Parathyroid adenoma (tissue), 2 donors: ENCODE data around the gene CPN1.
A peak's percentile ranks its signal among the peaks of the same experiment; 100 is the strongest.

ENCODE experiments used
- H2AFZ ChIP-seq: fragments of 300-600 bp; sonication (generic); one replicate; pipeline ENCODE4 v1.7.0; 2017; ENCODE audit warnings: antibody characterized with exemption, mild to moderate bottlenecking
- H3K27ac ChIP-seq: fragments of 300-600 bp; sonication (generic); one replicate; pipeline ENCODE4 v1.7.0; 2017
- H3K27me3 ChIP-seq: fragments of 300-600 bp; sonication (generic); one replicate; pipeline ENCODE4 v1.7.0; 2017; ENCODE audit warnings: low read length; ENCODE audit not compliant: control insufficient read depth, insufficient read depth
- H3K36me3 ChIP-seq: fragments of 300-600 bp; sonication (generic); one replicate; pipeline ENCODE4 v1.7.0; 2017; ENCODE audit warnings: low read length; ENCODE audit not compliant: control insufficient read depth, insufficient read depth
- H3K4me1 ChIP-seq: fragments of 300-600 bp; sonication (generic); one replicate; pipeline ENCODE4 v1.7.0; 2017; ENCODE audit warnings: control low read depth
- H3K4me2 ChIP-seq: fragments of 300-600 bp; sonication (generic); one replicate; pipeline ENCODE4 v1.7.0; 2017; ENCODE audit warnings: low read length
- H3K4me3 ChIP-seq: fragments of 300-600 bp; sonication (generic); one replicate; pipeline ENCODE4 v1.7.0; 2017; ENCODE audit warnings: low read depth, low read length
- H3K79me2 ChIP-seq: fragments of 300-600 bp; sonication (generic); one replicate; pipeline ENCODE4 v1.7.0; 2017; ENCODE audit warnings: control low read depth
- H3K9ac ChIP-seq: fragments of 300-600 bp; sonication (generic); one replicate; pipeline ENCODE4 v1.7.0; 2017; ENCODE audit warnings: mild to moderate bottlenecking
- H3K9me3 ChIP-seq: fragments of 300-600 bp; sonication (generic); one replicate; pipeline ENCODE4 v1.7.0; 2017; ENCODE audit warnings: low read length; ENCODE audit not compliant: control insufficient read depth
- TF ChIP-seq, protein P1 (sequence below): fragments of 300-600 bp; sonication (generic); IDR thresholded peaks from one replicate; pipeline ENCODE4 v1.7.0; 2017; ENCODE audit warnings: antibody characterized with exemption, mild to moderate bottlenecking
- donor health status: primary hyperparathyroidism.

The CPN1 gene

GRCh38 chr10:100041306-100042002, 40.2 kb downstream of the CPN1 start:
- Histone ChIP-seq H3K4me1 (peaks cover 71% of the 10 kb centered on the region), H3K9ac (no peak overlapping the region), H3K36me3 (no peaks in the 10 kb centered on the region), H3K79me2 (no peaks in the 10 kb centered on the region), H3K9me3 (no peaks in the 10 kb centered on the region), H3K4me3 (no peak overlapping the region), H3K27me3 (no peaks in the 10 kb centered on the region), H3K27ac (peak overlapping the region; percentile 82), H2AFZ (peak overlapping the region; percentile 51), H3K4me2 (no peak overlapping the region)
- TF ChIP-seq, protein P1, sequence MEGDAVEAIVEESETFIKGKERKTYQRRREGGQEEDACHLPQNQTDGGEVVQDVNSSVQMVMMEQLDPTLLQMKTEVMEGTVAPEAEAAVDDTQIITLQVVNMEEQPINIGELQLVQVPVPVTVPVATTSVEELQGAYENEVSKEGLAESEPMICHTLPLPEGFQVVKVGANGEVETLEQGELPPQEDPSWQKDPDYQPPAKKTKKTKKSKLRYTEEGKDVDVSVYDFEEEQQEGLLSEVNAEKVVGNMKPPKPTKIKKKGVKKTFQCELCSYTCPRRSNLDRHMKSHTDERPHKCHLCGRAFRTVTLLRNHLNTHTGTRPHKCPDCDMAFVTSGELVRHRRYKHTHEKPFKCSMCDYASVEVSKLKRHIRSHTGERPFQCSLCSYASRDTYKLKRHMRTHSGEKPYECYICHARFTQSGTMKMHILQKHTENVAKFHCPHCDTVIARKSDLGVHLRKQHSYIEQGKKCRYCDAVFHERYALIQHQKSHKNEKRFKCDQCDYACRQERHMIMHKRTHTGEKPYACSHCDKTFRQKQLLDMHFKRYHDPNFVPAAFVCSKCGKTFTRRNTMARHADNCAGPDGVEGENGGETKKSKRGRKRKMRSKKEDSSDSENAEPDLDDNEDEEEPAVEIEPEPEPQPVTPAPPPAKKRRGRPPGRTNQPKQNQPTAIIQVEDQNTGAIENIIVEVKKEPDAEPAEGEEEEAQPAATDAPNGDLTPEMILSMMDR, result no peak

GRCh38 chr10:100038561-100039071, 43.1 kb downstream of the CPN1 start:
- H3K9me3 ChIP-seq, result no peaks in the 10 kb centered on the region
- H3K9ac ChIP-seq, result no peak overlapping the region
- H3K4me1 ChIP-seq, result peaks cover 60% of the 10 kb centered on the region
- peak overlapping the region; percentile 75 for H2AFZ ChIP-seq
- H3K4me3 ChIP-seq, result no peak overlapping the region
- H3K79me2 ChIP-seq, result no peaks in the 10 kb centered on the region
- H3K4me2 ChIP-seq, result peak overlapping the region; percentile 46
- H3K27me3 ChIP-seq, result no peaks in the 10 kb centered on the region
- no peaks in the 10 kb centered on the region for H3K36me3 ChIP-seq
- TF ChIP-seq, protein P1, result no peak
- H3K27ac ChIP-seq, result peak overlapping the region; percentile 83

DNA sequence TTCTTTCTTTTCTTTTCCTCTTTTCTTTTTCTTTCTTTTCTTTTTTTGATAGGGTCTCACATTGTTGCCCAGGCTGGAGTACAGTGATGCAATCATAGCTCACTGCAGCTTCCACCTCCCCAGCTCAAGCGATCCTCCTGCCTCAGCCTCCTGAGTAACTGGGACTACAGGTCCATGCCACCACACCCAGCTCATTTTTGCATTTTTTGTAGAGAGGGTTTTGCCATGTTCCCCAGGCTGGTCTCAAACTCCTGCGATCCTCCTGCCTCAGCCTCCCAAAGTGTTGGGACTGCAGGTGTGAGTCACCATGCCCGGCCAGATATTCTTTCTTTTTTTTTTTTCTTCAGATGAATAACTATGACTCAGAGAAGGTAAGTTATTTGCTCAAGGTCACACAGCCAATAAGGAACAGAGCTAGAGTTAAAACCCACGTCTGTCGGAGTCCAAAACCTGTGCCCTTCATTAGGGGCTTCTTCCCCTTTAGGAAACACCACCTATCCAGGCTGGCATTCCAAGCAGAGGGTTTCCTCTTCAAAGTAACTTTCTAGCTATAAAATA, 43.8 kb downstream of the CPN1 start:
- Histone ChIP-seq H3K4me2 (no peak overlapping the region), H3K79me2 (no peaks in the 10 kb centered on the region), H3K4me1 (peaks cover 54% of the 10 kb centered on the region), H3K27ac (peak overlapping the region; percentile 83), H3K36me3 (no peaks in the 10 kb centered on the region), H3K4me3 (no peak overlapping the region), H2AFZ (peak overlapping the region; percentile 17), H3K9me3 (no peaks in the 10 kb centered on the region), H3K27me3 (no peaks in the 10 kb centered on the region), H3K9ac (no peak overlapping the region)
- TF ChIP-seq, protein P1, result no peak

DNA sequence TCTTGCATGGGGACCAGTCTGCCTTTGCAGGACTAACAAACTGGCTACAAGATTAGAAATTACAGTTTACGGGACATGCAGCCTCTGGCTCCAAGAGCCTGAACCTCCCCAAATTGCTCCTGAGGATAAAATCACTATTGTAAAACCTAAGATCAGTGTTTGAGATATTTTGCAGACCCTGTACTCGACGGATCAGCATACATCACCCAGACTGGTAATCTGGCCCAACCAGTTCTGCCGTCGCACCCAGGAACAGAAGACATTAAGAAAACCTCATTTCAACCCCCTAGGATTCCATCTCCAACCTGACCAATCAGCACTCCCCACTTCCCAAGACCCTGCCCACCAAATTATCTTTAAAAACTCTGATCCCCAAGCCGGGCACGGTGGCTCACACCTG, 44.8 kb downstream of the CPN1 start:
- no peaks in the 10 kb centered on the region for H3K9me3 ChIP-seq
- H3K4me1 ChIP-seq, result peaks cover 47% of the 10 kb centered on the region
- TF ChIP-seq, protein P1, result no peak
- H2AFZ ChIP-seq, result peak overlapping the region; percentile 61
- H3K4me2 ChIP-seq, result no peak overlapping the region
- no peak overlapping the region for H3K4me3 ChIP-seq
- no peak overlapping the region for H3K9ac ChIP-seq
- no peaks in the 10 kb centered on the region for H3K27me3 ChIP-seq
- H3K79me2 ChIP-seq, result no peaks in the 10 kb centered on the region
- no peaks in the 10 kb centered on the region for H3K36me3 ChIP-seq
- peak overlapping the region; percentile 30 for H3K27ac ChIP-seq
